PFSK-1 (cell line): ENCODE results near the gene RAB34.

Source experiments
- FOXP2 ChIP-seq: optimal IDR thresholded peaks from 2 replicates; pipeline ENCODE3; 2011; ENCODE audit warnings: borderline replicate concordance, control low read depth, inconsistent platforms; ENCODE audit not compliant: insufficient read depth; ENCODE audit errors: extremely low read length, extremely low read depth
- POLR2AphosphoS5 ChIP-seq: IDR thresholded peaks from 2 replicates; pipeline ENCODE4 v1.6.1; 2012; ENCODE audit warnings: low read depth, mild to moderate bottlenecking, control low read depth, low read length, moderate library complexity
- REST ChIP-seq, 2 experiments: IDR thresholded peaks; 2 replicates each; pipeline versions ENCODE4 v1.6.1 to v1.8.0; 2011 to 2012; ENCODE audit warnings: low read depth in 2 of 2, low read length in 2 of 2, control low read depth in 1 of 2, inconsistent platforms in 1 of 2, mild to moderate bottlenecking in 1 of 2, moderate library complexity in 1 of 2; ENCODE audit not compliant: insufficient read depth in 1 of 2
- SIN3A ChIP-seq: IDR thresholded peaks from 2 replicates; pipeline ENCODE4 v1.6.1; 2012; ENCODE audit warnings: mild to moderate bottlenecking, low read length, moderate library complexity, borderline replicate concordance; ENCODE audit not compliant: insufficient read depth
- TAF1 ChIP-seq: IDR thresholded peaks from 2 replicates; pipeline ENCODE4 v1.6.1; 2012; ENCODE audit warnings: low read length, control low read depth, borderline replicate concordance; ENCODE audit not compliant: insufficient read depth

Gene RAB34

GRCh38 chr17:28723159-28723835 is 5.6 kb upstream of the RAB34 start:
- TF ChIP-seq TAF1 = no peak
- peak; percentile 72 for TF ChIP-seq POLR2AphosphoS5

GRCh38 chr17:28722417-28723158 is 4.9 kb upstream of the RAB34 start:
- no peak for TF ChIP-seq REST (IDR thresholded peaks at IDR 0.05; ENCODE audit: insufficient read depth in 1 of 2, low read depth in 2 of 2, low read length in 2 of 2)
- TF ChIP-seq FOXP2 = no peak
- TF ChIP-seq TAF1 = no peak
- no peak for TF ChIP-seq POLR2AphosphoS5
- TF ChIP-seq SIN3A = no peak

GRCh38 chr17:28720247-28720996 is 2.8 kb upstream of the RAB34 start:
- no peak for TF ChIP-seq TAF1
- no peak; the same call in 1 of the 2 replicates for TF ChIP-seq POLR2AphosphoS5
- no peak for TF ChIP-seq REST (IDR thresholded peaks at IDR 0.05; ENCODE audit: insufficient read depth in 1 of 2, low read depth in 2 of 2, low read length in 2 of 2)
- no peak for TF ChIP-seq SIN3A
- TF ChIP-seq FOXP2 = no peak

GRCh38 chr17:28719021-28719433 is 1.4 kb upstream of the RAB34 start:
- TF ChIP-seq TAF1 (no peak), REST (IDR thresholded peaks at IDR 0.05; ENCODE audit: insufficient read depth in 1 of 2, low read depth in 2 of 2, low read length in 2 of 2) (no peak), POLR2AphosphoS5 (no peak)

DNA sequence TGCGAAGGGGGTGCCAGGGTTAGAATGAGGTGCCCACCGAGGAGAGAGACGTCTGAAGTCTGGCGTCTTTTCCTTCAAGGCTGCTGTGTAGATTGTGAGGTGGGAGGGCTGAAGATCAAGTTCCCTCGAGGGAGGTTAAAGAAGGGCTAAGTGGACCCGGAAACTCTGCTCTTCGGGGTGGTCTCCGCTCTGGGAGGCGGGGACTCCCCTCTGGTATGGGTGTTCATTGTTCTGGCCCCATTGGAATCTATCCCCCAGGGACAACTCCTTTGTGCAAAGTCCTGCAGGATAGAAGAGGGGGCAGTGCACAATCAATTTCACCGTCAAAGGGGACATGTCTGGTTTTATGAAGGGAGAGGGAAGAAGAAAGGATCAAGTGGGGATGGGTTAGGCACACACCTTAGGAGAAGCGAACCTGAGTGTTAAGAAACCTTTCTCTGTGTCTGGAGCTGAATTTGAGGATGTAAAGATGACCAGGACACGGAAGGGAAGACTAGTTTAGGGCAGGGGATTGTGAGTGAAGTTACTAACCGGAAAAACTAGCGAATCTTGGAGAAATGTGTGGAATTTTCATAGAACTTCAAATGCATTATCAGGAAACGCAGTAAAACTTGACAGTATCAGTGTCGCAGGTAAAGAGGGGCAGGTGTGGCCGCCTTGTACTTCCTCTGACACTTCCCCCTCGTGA is 809 bp upstream of the RAB34 start:
- no peak for TF ChIP-seq FOXP2
- no peak for TF ChIP-seq SIN3A
- TF ChIP-seq REST (IDR thresholded peaks at IDR 0.05; ENCODE audit: insufficient read depth in 1 of 2, low read depth in 2 of 2, low read length in 2 of 2) = no peak
- TF ChIP-seq POLR2AphosphoS5 = no peak
- TF ChIP-seq TAF1 = no peak
